Limb (tissue), 2 donors: ENCODE results near the gene AFAP1L2.

Experiments
- DNase-seq, 2 donors: peaks; one replicate each; pipeline ENCODE4 v3.0.0-alpha.2; 2016; ENCODE audit errors: extremely low spot score in 2 of 2

AFAP1L2 gene

DNA sequence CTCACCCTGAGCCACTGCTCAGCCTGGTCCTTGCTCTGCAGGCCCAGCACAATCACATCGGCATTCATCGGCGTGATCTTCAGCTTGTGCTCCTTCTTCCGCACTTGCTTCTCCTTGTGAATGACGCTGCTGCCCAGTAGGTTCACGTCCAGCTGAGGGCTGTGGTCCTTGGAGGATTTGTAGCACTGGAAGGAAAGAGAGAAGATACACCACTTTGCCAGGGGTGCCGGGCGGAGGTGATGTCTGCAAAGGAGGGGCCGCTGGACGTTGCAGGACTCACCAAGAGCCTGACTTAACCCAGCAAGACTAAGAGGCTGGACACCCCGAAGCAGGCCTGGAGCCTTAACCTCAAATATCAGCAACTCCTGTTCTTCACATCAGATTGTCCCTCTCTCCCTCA is 90.4 kb downstream of the AFAP1L2 start:
- no peak for DNase-seq

DNA sequence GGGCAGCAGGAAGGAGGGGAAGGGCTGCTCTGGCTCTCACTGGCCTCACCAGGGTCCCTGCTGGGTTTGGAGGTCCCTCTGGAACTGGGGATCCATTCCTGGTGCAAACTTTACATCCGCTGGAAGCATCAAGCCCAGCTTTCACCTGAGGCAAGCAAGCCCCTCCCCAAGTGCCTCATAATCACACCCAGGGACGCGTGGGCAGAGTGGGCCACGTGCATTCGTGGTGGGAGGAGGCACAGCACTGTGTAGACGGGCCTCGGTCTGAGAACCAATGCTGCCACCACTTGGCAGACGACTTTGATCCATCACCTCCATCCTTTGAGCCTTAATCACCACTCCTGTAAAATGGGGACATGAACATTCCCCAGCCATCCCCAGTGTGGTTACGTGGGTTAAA is 91.2 kb downstream of the AFAP1L2 start:
- DNase-seq: no peak

DNA sequence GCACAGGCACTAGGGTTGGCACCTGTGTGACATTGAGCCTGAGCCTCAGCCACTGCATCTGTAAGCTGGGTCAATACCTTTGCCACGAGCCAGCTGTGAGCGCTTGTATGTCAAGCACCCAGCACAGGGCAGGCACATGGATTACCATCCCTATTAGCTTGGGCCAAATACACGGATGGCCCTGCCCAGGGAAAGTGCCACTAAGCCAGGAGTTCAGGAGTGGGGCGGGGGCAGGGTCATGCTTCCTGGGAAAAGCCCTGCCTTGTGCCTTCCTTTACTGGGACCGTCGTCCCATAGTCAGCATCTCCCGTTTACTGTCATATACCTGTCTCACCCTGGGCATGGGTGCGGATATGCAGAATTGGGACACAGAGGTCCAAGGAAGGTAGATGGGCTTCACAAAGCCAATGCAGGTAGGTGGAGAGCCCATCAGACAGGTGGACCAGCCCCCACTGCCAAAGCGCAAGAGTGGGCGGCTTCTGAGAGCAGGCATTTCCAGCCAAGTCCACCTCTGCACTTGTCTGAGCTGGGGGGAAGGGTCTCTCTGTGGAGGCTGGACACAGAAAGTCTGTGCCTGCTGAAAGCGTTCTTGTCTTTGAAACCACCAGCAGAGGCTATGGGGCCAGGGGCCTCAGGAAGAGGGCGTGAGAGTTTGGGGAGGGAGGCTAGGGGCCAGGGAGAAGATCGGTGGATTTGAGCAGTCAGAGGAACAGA is 92.6 kb downstream of the AFAP1L2 start:
- DNase-seq: no peak

DNA sequence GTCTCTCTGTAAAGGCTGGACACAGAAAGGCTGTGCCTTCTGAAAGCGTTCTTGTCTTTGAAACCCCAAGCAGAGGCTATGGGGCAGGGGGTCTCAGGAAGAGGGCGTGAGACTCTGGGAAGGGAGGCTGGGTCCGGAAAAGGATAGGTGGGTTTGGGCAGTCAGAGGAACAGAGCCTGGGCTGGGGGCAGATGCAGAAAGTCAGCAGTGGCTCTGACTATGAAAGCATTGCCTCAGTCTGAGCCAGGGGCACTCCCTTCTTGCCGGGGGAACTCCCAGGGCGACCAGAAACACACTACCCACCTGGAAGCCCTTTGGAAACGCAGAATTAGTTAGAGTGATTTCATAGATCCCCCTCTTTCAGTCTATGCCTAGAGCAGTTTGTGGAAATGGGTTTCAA is 93.3 kb downstream of the AFAP1L2 start:
- DNase-seq: no peak

DNA sequence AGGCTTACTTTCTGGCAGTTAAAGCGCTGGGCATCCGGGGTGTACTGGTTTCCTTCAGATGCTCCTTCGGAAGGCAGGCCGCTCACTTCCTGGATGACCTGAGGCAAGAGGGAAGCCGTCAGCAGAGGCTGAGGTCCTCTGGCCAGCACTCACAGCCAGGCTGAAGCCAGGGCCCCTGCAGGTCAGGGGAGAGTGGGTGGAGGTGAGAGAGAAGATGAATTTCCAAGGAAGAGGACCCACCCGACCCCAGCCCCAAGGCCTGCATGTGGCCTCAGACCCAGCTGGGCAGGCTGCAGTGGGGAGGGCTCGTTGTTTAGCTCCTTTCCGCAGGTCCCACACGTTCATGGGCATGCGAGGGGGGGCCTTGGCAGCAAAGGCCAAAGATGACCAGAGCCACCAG is 94.0 kb downstream of the AFAP1L2 start:
- no peak for DNase-seq

DNA sequence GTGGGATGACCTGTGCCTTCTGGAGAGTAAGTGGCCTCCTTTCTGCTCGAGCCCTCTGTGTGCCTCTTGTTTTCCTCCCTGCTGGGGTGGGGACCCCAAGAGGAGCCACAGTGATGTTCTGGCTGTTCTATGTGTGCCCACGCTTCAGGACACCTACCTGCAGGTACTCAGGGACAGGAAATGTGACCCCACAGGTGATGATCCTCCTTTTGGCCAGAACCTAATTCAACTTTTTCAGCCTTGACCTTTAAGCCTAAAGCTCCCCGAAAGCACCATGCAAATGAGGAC is 95.0 kb downstream of the AFAP1L2 start:
- no peak for DNase-seq

DNA sequence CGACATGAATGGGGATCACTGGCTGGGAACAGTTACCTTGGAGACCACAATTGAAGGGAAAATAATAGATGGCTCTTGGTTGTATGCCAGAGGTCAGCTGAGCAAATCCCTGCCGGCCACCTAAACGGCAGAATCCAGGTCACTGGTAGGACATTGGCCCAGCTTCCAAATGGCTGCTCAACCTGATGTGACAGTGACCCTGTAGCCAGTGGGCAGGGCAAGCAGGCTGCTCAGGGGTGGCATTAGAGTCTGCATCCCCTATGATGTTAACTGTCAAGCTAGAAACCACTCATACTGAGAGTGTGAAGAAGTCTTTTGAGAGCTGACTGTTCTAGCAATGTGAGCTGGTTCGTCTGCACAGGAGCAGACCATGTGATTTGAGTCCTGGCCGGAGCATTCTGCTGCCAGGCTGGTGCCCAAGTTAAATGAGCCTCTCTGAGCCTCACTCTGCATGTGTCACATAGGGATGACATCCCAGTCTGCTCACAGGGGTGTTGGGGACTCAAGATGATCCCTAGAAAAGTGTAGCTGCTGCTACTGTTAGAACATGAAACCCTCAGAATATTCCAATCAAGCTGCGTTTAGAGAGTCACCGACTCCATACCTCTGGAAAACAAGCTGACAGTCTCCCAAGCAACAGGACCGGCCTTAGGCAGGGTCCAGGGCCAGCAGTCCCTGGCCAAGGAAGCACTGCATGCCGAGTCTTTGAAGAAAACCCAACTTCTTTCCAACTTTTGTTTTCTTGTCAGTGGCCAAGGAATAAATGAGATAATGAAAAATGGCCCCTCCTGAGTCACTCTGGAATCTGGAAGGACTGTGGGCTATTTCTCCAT is 95.6 kb downstream of the AFAP1L2 start:
- DNase-seq: no peak

DNA sequence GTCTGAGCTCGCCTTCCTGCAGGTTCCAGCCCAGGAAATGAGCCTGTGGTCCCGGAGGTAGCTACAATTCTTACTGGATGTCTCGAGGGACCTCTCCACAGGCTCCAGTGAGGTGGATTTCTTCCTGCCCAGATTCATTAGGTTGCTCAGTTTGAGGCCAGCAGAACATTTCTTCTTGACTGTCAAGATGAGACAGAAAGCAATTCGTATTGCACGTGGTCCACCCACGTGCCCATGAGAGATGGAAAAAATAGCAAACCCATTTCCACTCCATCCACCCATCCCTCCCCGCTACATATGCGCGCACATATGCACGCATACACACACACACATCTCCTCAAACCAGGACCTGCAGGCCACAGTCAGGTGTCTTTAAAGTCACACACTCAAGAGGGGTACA is 96.6 kb downstream of the AFAP1L2 start:
- no peak for DNase-seq

DNA sequence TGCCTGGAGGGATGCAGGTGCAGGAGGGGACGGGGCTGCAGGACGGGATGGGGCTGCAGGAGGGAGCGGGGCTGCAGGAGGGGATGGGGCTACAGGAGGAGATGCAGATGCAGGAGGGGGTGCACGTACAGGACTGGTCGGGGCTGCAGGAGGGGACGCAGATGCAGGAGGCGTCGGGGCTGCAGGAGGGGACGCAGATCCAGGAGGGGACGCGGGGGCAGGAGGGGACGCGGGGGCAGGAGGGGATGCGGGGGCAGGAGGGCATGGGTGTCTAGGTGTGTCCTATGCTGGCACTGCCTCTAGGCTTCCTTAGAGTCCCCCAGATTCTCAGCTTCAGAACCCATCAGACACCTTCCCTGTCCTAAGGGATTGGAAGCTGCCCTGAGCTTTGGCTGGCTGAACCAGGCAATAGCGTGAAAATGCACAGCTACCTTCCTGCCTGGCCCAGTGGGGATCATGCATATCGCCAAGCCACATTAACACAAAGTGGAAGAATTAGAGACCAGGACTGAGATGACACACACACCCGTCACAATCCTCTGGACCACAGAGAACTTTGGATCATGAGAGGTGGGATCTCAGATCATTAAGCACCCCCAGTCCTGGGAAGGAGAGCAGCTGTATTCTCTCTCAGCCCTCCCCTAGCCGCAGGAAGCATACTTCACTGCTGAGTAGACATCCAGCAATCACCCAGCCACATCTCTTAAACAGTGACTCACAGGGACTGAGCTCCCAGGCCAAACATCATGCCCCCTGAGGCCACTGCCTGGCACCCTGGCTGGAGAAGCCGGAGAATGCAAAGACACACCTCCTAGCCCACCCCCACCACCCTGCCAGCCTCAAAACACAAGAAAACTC is 98.0 kb downstream of the AFAP1L2 start:
- no peak for DNase-seq

DNA sequence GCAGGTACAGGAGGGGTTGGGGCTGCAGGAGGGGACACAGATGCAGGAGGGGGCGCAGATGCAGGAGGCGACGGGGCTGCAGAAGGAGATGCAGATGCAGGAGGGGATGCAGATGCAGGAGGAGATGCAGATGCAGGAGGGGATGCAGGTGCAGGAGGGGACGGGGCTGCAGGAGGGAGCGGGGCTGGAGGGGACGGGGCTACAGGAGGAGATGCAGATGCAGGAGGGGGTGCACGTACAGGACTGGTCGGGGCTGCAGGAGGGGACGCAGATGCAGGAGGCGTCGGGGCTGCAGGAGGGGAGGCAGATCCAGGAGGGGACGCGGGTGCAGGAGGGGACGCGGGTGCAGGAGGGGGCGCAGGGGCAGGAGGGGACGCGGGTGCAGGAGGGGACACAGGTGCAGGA is 98.8 kb downstream of the AFAP1L2 start:
- DNase-seq: no peak

DNA sequence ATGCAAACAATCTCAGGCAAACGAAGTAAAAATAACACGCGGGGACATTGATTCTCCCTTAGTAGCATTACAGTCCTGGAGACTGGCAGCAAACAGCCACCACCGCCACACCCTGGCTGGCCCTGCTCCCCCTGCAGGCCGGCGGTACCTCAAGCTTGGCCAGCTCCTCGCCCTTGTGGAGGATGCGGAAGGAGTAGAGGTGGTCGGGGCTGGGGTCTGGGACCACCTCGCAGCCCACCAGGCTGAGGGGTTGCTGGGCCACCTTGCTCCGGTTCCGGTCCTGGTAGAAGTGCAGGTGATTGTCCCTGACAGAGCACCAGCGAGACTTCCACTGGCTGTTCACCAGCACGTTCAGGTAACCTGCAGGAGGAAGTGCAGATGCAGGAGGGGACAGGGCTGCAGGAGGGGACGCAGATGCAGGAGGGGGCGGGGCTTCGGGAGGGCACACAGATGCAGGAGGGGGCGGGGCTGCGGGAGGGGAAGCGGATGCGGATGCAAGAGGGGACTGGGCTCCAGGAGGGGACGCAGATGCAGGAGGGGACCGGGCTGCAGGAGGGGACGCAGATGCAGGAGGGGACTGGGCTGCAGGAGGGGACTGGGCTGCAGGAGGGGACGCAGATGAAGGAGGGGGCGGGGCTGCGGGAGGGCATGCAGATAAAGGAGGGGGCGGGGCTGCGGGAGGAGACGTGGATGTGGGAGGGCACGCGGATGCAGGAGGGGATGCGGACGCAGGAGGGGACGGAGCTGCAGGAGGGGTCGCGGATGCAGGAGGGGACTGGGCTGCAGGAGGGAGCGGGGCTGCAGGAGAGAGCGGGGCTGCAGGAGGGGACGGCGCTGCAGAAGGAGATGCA is 99.5 kb downstream of the AFAP1L2 start:
- peak; percentile 17 to 85 for DNase-seq

DNA sequence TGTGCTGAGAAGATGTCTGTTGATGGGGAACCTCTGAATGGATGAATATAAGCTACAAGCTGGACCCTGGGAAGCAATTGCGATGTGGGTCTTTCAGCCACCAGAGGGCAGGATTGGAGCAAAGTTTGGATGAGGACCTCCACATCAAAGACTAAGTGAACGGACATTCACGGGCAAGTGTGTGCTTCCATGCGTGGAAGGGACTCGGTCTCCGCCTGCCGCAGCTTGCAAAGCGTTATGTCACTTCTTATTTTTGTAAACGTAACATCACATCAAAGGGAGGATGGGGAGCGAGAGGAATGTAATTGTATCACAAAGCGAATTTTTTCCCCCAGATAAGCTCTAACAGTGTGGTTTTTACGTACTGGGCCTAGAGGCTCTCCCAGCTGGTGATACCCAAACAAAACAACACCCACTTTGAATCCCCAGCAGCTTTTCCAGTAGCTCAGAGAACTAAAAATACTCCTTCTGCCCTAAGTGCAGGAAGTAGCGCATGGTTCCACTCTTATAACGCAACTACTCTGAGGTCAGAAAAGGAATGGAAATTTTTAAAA is 100.2 kb downstream of the AFAP1L2 start:
- DNase-seq: peak; percentile 89 to 92

DNA sequence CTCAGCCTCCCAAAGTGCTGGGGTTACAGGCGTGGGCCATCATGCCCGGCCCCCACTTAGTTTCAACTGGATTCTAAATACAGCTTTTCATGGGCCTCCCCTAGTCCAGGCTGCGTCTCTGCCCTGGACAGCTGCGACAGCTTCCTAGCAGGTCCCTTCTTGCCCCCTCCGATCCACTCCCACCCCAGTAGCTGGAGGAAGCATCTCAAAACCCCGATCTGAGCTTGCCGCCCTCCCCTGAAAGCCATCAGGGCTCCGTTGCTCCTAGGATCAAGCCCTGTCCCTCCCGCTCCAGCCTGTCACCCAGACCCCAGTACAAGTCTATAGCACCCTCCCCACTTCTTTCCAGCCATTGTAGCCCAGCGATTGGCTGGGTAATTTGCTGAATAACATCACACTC is 100.7 kb downstream of the AFAP1L2 start:
- no peak for DNase-seq

DNA sequence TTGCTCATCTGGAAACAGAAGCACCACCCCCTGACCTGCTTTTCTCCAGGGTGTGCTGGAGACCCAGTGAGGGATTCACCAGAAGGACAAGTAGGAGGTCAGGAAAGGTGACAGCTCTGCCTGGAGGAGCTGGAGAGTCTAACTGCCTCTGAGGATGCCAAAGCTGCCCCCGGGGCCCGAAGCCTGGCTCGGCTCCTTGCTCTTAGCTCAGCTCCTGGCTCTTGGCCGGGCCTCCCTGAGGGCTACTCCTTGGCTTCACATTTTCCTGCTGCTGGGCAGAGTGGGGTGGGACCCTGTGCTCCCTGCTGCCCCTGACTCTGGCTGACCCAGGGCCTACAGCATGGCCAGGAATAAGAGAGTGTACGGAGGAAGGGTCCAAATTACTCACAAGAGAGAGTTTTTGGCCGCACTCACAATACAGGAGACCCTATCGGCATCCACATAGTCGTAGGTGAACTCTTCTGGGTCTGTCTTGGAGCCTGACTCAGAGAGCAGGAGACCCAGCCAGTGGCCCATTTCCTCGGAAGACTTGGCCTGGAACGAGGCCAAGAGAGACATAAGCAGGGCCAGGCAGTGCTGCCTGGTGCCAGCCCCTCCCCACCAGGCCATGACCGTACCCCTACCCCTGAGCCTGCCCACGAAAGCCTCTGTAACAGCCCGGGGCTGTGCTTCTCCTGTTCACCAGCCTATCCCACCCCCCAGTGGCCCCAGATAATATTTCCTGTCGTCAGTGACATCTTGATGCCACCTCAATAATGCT is 102.2 kb downstream of the AFAP1L2 start:
- DNase-seq: no peak

DNA sequence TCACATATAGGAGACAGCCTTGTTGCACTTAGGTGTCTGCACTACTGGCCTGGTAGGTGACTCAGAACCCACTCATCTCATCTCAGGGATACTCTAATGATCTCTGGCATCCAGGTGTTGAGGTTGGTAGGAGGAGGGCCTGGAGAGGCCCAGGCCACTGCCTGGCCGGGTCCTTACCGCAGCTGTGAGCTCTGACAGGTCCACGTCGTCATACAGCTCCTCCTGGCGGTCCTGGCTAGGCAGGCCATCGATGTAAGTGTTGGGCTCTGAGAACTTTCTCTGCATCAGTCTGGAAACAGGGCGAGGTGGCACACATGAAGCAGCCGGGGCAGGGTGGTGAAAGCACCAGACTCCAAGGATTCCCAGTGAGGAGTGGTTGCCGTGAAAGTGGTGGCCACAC is 103.1 kb downstream of the AFAP1L2 start:
- DNase-seq: no peak

DNA sequence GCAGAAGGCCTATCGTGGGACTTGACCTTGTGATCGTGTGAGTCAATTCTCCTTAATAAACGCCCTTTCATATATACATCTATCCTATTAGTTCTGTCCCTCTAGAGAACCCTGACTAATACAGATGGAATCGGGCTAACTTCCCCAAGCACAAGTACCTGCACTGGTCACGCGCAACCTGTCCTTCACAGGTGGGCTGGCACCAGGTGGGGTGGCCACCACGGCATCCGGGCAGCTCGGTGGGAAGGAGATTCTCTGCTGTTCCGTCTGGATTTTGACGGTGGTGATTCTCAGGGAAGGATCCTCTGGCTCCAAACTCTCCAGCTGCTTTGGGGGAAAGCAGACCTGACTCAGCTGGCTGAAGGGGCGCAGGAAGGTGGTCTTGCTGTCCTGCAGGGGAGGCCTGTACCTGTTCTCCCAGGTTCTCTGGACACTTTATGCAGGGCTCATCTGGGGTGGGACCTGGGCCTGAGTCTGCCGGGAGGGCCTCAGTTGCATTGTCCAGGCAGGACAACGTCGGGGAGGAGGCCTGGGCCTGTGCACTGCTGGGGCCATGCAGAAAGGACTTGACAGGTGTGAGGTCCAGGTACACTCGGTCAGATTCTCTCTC is 104.2 kb downstream of the AFAP1L2 start:
- DNase-seq: no peak

DNA sequence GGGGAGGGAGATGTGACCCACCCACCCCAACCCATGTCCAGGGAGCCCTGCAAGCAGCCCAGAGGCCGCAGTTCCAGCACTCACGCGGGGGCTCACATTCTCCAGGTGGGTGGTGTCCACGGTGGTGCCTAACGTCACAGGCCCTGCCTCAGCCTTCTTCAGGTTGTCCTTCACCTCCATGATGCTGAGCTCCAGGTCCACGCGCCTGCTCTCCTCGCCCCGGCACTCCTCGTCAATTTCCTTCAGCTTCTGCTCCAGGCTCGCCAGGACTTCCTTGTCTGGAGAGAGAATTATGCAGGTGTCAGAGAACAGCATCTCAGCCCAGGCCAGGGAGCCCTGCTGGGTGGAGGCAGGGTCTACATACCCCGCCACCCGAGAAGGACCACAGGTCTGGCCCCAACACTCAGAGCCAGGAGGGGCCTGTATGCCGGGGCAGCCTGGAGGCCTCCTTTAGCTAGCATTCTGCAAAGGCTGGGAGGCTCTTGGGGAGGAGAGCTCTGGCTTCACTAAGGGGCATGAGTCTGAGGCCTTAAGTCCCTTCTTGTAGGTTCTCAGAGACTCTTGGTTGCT is 107.1 kb downstream of the AFAP1L2 start:
- DNase-seq: no peak

DNA sequence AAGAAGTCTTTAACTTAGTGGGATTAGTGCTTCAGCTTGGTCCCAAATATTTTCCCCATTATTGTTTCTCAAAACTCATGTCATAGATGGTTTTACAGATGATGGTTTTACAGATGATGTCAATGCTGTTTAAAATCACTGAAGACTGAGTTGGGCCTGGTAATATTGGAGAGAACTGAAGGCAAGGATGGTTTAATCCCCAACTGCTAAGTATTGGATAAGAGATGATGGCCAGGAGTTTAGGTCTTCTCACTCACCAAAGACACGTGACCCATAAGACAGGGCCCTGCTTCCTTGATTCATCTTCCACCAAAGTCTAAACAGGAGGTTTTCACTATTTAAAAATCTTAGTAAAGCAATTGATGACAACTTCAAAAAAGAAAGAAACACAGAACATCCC is 108.9 kb downstream of the AFAP1L2 start:
- DNase-seq: no peak

DNA sequence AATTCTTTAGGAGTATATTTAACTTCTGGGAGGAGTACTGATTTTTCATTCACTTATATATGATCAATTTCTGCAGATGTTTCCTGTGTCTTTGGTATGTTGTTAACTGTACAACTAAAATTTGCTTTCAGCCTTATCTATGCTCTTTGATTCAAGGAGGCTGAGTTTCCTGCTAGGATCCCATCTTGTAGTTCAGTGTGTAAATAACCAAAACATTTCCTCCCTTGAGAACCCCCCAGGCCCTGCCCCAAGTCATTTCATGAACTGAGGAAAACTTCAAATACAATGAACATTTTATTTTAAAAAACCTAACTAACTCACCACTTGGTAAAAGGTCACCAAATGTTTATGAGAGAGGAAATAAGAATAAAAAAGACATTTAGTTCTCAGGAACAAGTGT is 109.8 kb downstream of the AFAP1L2 start:
- no peak for DNase-seq

DNA sequence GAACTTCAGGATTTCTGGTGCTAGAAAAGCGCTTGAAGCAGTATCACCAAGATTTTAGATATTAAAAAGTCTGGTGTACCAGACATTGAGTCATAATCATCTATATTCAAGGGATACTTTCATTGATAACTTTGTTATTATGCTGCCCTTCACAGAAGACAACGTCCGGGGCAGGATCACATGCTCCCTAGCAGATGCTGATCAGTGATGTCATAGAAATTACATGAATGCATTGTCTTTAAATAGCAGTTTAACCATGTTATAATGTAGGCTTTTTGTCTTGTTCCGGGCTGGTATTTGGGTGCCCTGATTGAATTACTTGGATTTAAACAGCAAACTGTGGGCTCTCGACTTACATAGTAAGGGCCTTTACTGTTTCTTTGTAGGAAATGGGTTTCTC is 111.2 kb downstream of the AFAP1L2 start:
- no peak for DNase-seq
